GM21528 (cell line): Measurements from ENCODE around the gene RAE1.

Experiments used
- ATAC-seq: cut with Tn5 transposase; IDR thresholded peaks from one replicate; pipeline ENCODE4 v1.9.1; 2021; ENCODE audit warnings: mild to moderate bottlenecking, moderate library complexity; ENCODE audit not compliant: unreplicated experiment, low FRiP score

The RAE1 gene

GRCh38 chr20:57385940-57386339 is 34.9 kb downstream of the RAE1 start:
- ATAC-seq, result no peak

GRCh38 chr20:57386762-57387161 is 35.7 kb downstream of the RAE1 start:
- ATAC-seq, result no peak

- ATAC-seq, result no peak
Measured at GRCh38 chr20:57387463-57387862, 36.4 kb downstream of the RAE1 start.

GRCh38 chr20:57387945-57388371 is 36.9 kb downstream of the RAE1 start:
- no peak for ATAC-seq

- ATAC-seq, result no peak
Measured at GRCh38 chr20:57388953-57389694, 38.1 kb downstream of the RAE1 start.

GRCh38 chr20:57389695-57390603 is 38.9 kb downstream of the RAE1 start:
- peak; percentile 8 for ATAC-seq

GRCh38 chr20:57390604-57391438 is 39.8 kb downstream of the RAE1 start, which contains the start of gene RBM38:
RBM38 (plus strand) TSS chr20:57391396; CDS start chr20:57391582, 186 bp downstream.
- peak; percentile 44 for ATAC-seq

GRCh38 chr20:57391439-57392301 is 40.6 kb downstream of the RAE1 start:
- ATAC-seq, result peak; percentile 4

GRCh38 chr20:57392512-57393271 is 41.6 kb downstream of the RAE1 start:
- ATAC-seq, result no peak

- ATAC-seq, result no peak
Measured at GRCh38 chr20:57393321-57394120, 42.5 kb downstream of the RAE1 start.

- ATAC-seq, result no peak
Measured at GRCh38 chr20:57394121-57395082, 43.3 kb downstream of the RAE1 start.

GRCh38 chr20:57395111-57395966 is 44.3 kb downstream of the RAE1 start:
- no peak for ATAC-seq

GRCh38 chr20:57396212-57396983 is 45.3 kb downstream of the RAE1 start:
- no peak for ATAC-seq

- no peak for ATAC-seq
Measured at GRCh38 chr20:57396984-57397692, 46.1 kb downstream of the RAE1 start.

- ATAC-seq, result peak; percentile 3
Measured at GRCh38 chr20:57397693-57398108, 46.6 kb downstream of the RAE1 start.
